PC-3 (cell line): ENCODE data around the gene PMFBP1. TPM values are rescaled to one million over a fixed set of nuclear protein-coding genes. Genes with fewer than 3 reads are reported as not detected.

Experiments
- ATAC-seq: fragments of 200-7000 bp; cut with Tn5 transposase; 2 replicates; pipeline ENCODE4 v1.9.1; 2020; ENCODE audit warnings: mild to moderate bottlenecking, moderate library complexity
- BruUV-seq: library from RNA; stranded (reverse); fragments of 400-500 nt; replicated peaks from 2 replicates; lab custom pipeline; 2021; lab: Mats Ljungman, UMichigan
- CTCF ChIA-PET: fragments of 300-600 bp; sonication (Branson Sonifier 250); formaldehyde crosslinking; loops from one replicate; lab custom pipeline; 2022; ENCODE audit warnings: antibody characterized with exemption; lab: Charles Lee
- POLR2A ChIA-PET: fragments of 300-600 bp; sonication (Branson Sonifier 250); formaldehyde crosslinking; loops from one replicate; lab custom pipeline; 2022; ENCODE audit warnings: antibody characterized with exemption; ENCODE audit not compliant: unreplicated experiment; lab: Charles Lee
- DNase-seq: peaks from one replicate; pipeline ENCODE4 v3.0.0-alpha.2; 2015
- H2AFZ ChIP-seq: fragments of 300-600 bp; sonication (generic); 2 replicates; pipeline ENCODE4 v1.6.0; 2016; ENCODE audit warnings: antibody characterized with exemption, low read length
- H3F3A ChIP-seq: fragments of 300-600 bp; sonication (generic); one replicate; pipeline ENCODE4 v1.6.0; 2017; ENCODE audit warnings: antibody characterized with exemption, low read length, control low read depth, mild to moderate bottlenecking; ENCODE audit not compliant: unreplicated experiment
- H3K27ac ChIP-seq: fragments of 300-600 bp; sonication (generic); 2 replicates; pipeline ENCODE4 v1.5.1; 2016; ENCODE audit warnings: mild to moderate bottlenecking, low read length
- H3K27me3 ChIP-seq: fragments of 300-600 bp; sonication (generic); 2 replicates; pipeline ENCODE4 v1.6.1; 2016; ENCODE audit warnings: low read length, mixed read lengths
- H3K36me3 ChIP-seq: fragments of 300-600 bp; sonication (generic); 2 replicates; pipeline ENCODE4 v1.6.1; 2016; ENCODE audit warnings: low read depth, mixed run types, low read length, mixed read lengths
- H3K4me1 ChIP-seq: fragments of 300-600 bp; sonication (generic); 2 replicates; pipeline ENCODE4 v1.5.1; 2016; ENCODE audit warnings: low read length; ENCODE audit not compliant: insufficient read depth
- H3K4me2 ChIP-seq: fragments of 300-600 bp; sonication (generic); 2 replicates; pipeline ENCODE4 v1.6.0; 2016; ENCODE audit warnings: low read length
- H3K4me3 ChIP-seq: fragments of 300-600 bp; sonication (generic); 2 replicates; pipeline ENCODE4 v1.5.1; 2016; ENCODE audit warnings: mild to moderate bottlenecking, low read length, mixed read lengths
- H3K79me2 ChIP-seq: fragments of 300-600 bp; sonication (generic); 2 replicates; pipeline ENCODE4 v1.6.1; 2017; ENCODE audit warnings: low read length, mixed read lengths
- H3K9ac ChIP-seq: fragments of 300-600 bp; sonication (generic); 2 replicates; pipeline ENCODE4 v1.6.0; 2016; ENCODE audit warnings: mild to moderate bottlenecking, low read length
- H3K9me2 ChIP-seq: fragments of 300-600 bp; sonication (generic); replicated peaks from 2 replicates; pipeline ENCODE4 v1.6.1; 2016; ENCODE audit warnings: mixed run types, low read length, mixed read lengths
- H3K9me3 ChIP-seq: fragments of 300-600 bp; sonication (generic); 2 replicates; pipeline ENCODE4 v1.6.1; 2016; ENCODE audit warnings: low read length, mixed read lengths
- H4K20me1 ChIP-seq: fragments of 300-600 bp; sonication (generic); 2 replicates; pipeline ENCODE4 v1.6.1; 2016; ENCODE audit warnings: low read length, mixed read lengths
- CTCF ChIP-seq: fragments of 300-600 bp; sonication (generic); conservative IDR thresholded peaks from 2 replicates; pipeline ENCODE4 v1.5.1; 2017; ENCODE audit warnings: antibody characterized with exemption, low read depth, mild to moderate bottlenecking, low read length
- EZH2 ChIP-seq: fragments of 300-600 bp; sonication (generic); IDR thresholded peaks from one replicate; pipeline ENCODE4 v1.6.1; 2017; ENCODE audit warnings: antibody characterized with exemption, mild to moderate bottlenecking, low read length; ENCODE audit not compliant: unreplicated experiment
- EZH2phosphoT487 ChIP-seq: fragments of 300-600 bp; sonication (generic); IDR thresholded peaks from 2 replicates; pipeline ENCODE4 v1.6.1; 2018; ENCODE audit warnings: mild to moderate bottlenecking, antibody characterized with exemption, low read length, borderline replicate concordance
- intact Hi-C: fragments of 100-400 bp; cut with micrococcal nuclease; formaldehyde crosslinking; loops from 2 replicates; pipeline ENCODE4 v1.9.0; 2023
- total RNA-seq: library from RNA; depleted of rRNA; stranded (reverse); fragments of >200 nt; gene quantifications from 2 replicates; pipeline ENCODE4 v1.2.3, GENCODE V29; 2014

Gene PMFBP1
- total RNA-seq, 1 experiment from 2014 or later = 1.2 TPM

GRCh38 chr16:72210072-72210471 is 38.1 kb upstream of the PMFBP1 start:
- no TSS peak for BruUV-seq
- intact Hi-C loops = no loop called here
- Histone ChIP-seq H3K9ac (no peak overlapping the region), H3K9me3 (no peaks in the 10 kb centered on the region), H4K20me1 (no peaks in the 10 kb centered on the region), H2AFZ (no peak overlapping the region), H3K9me2 (no peaks in the 10 kb centered on the region), H3K4me2 (no peak overlapping the region), H3K4me1 (no peaks in the 10 kb centered on the region), H3K27me3 (no peaks in the 10 kb centered on the region), H3K79me2 (no peaks in the 10 kb centered on the region), H3F3A (no peaks in the 10 kb centered on the region), H3K4me3 (no peak overlapping the region), H3K36me3 (no peaks in the 10 kb centered on the region), H3K27ac (no peak overlapping the region)
- no peak for ATAC-seq
- DNase-seq = no peak
- CTCF ChIA-PET = no interaction called here
- TF ChIP-seq EZH2 (no peak), EZH2phosphoT487 (no peak)
- POLR2A ChIA-PET = no interaction called here

- TF ChIP-seq EZH2 (no peak), EZH2phosphoT487 (no peak), CTCF (no peak)
- H3K9ac ChIP-seq = no peak overlapping the region
- no peak overlapping the region for H3K27ac ChIP-seq
- no peaks in the 10 kb centered on the region for H3K36me3 ChIP-seq
- BruUV-seq = no TSS peak
- H3K4me1 ChIP-seq = peaks cover 22% of the 10 kb centered on the region
- ATAC-seq = no peak
- DNase-seq = no peak
- ChIA-PET CTCF (no interaction called here), POLR2A (no interaction called here)
- intact Hi-C loops = no loop called here
- no peaks in the 10 kb centered on the region for H4K20me1 ChIP-seq
- no peak overlapping the region for H3K4me3 ChIP-seq
- no peaks in the 10 kb centered on the region for H3K27me3 ChIP-seq
- H3K9me3 ChIP-seq = no peaks in the 10 kb centered on the region
- H3K4me2 ChIP-seq = no peak overlapping the region
- no peaks in the 10 kb centered on the region for H3K79me2 ChIP-seq
- no peaks in the 10 kb centered on the region for H3F3A ChIP-seq
- no peaks in the 10 kb centered on the region for H3K9me2 ChIP-seq
- H2AFZ ChIP-seq = no peak overlapping the region
Measured at GRCh38 chr16:72206299-72206698, 34.3 kb upstream of the PMFBP1 start.

GRCh38 chr16:72203401-72203800 is 31.4 kb upstream of the PMFBP1 start:
- no peaks in the 10 kb centered on the region for H3K9me2 ChIP-seq
- no peak for TF ChIP-seq CTCF
- no peak for TF ChIP-seq EZH2phosphoT487
- TF ChIP-seq EZH2 = no peak
- peak overlapping the region; percentile 48; the same call in 1 of the 2 replicates for H3K4me3 ChIP-seq
- peak overlapping the region; percentile 38; the same call in 1 of the 2 replicates for H2AFZ ChIP-seq
- no TSS peak for BruUV-seq
- no peaks in the 10 kb centered on the region for H3K9me3 ChIP-seq
- H3K4me1 ChIP-seq = peaks cover 23% of the 10 kb centered on the region
- peak overlapping the region; percentile 90 for H3K27ac ChIP-seq
- H3K4me2 ChIP-seq = peak overlapping the region; percentile 76
- no peaks in the 10 kb centered on the region for H3K27me3 ChIP-seq
- ATAC-seq (peak; percentile 66), DNase-seq (peak; percentile 60)
- H3K36me3 ChIP-seq = no peaks in the 10 kb centered on the region
- POLR2A ChIA-PET = no interaction called here
- no peaks in the 10 kb centered on the region for H3F3A ChIP-seq
- peak overlapping the region; percentile 60 for H3K9ac ChIP-seq
- intact Hi-C loops = no loop called here
- CTCF ChIA-PET = interaction anchor here (0.6 to 1.1 kb wide), 3 partner anchors 78 to 1376 kb away, joined by 3 to 4 read pairs (median 3); no protein-coding TSS in a partner anchor
- H3K79me2 ChIP-seq = no peaks in the 10 kb centered on the region
- H4K20me1 ChIP-seq = no peaks in the 10 kb centered on the region
